Tibial nerve (tissue), 4 donors: ENCODE measurements around the gene TMEM9B. TPM values are rescaled to one million over a fixed set of nuclear protein-coding genes. Genes with fewer than 3 reads are reported as not detected.

ENCODE experiments used
- DNase-seq, 2 donors: peaks; one replicate each; pipeline ENCODE4 v3.0.0-alpha.2; 2019; ENCODE audit warnings: low spot score in 2 of 2
- H3K27ac ChIP-seq, 4 donors: fragments of 200-600 bp; sonication (generic) in 3 of 4; one replicate each; pipeline ENCODE4 v1.5.1; 2017 to 2019; ENCODE audit warnings: mild to moderate bottlenecking in 1 of 4
- H3K27me3 ChIP-seq, 2 donors: fragments of 200-600 bp; sonication (generic) in 1 of 2; one replicate each; pipeline versions ENCODE4 v1.5.1 to v1.6.0; 2017 to 2019
- H3K36me3 ChIP-seq, 3 donors: fragments of 200-600 bp; sonication (generic); one replicate each; pipeline ENCODE4 v1.5.1; 2018 to 2019
- H3K4me1 ChIP-seq, 4 donors: fragments of 200-600 bp; sonication (generic) in 3 of 4; one replicate each; pipeline ENCODE4 v1.5.1; 2017 to 2019
- H3K4me3 ChIP-seq, 4 donors: fragments of 200-600 bp; sonication (generic) in 3 of 4; one replicate each; pipeline ENCODE4 v1.5.1; 2017 to 2019; ENCODE audit warnings: mild to moderate bottlenecking in 1 of 4, moderate library complexity in 1 of 4
- H3K9me3 ChIP-seq, 4 donors: fragments of 200-600 bp; sonication (generic) in 3 of 4; one replicate each; pipeline ENCODE4 v1.5.1; 2017 to 2019
- CTCF ChIP-seq, 5 experiments: fragments of 200-600 bp in 3 of 5; fragments of 450-650 bp in 2 of 5; sonication (generic) in 3 of 5; IDR thresholded peaks; one replicate each; pipeline ENCODE4 v1.5.1; 2016 to 2019; ENCODE audit warnings: antibody characterized with exemption in 5 of 5, mild to moderate bottlenecking in 3 of 5, moderate library complexity in 2 of 5
- EP300 ChIP-seq, 2 donors: sonication (generic); formaldehyde crosslinking; IDR thresholded peaks; one replicate each; pipeline ENCODE4 v1.6.1; 2017; ENCODE audit warnings: antibody characterized with exemption in 2 of 2, mild to moderate bottlenecking in 1 of 2
- POLR2A ChIP-seq, 2 donors: fragments of 450-650 bp; IDR thresholded peaks; one replicate each; pipeline ENCODE4 v1.6.1; 2017; ENCODE audit warnings: antibody characterized with exemption in 2 of 2, mild to moderate bottlenecking in 2 of 2, moderate library complexity in 2 of 2
- WGBS, 2 donors: methylation state at CpG; one replicate each; pipeline ENCODE4 v1.1.5; 2018; 5-methylcytosine and 5-hydroxymethylcytosine counted together
- total RNA-seq, 4 donors: library from RNA; depleted of rRNA; stranded (reverse); fragments of >200 nt; gene quantifications; one replicate each; pipeline ENCODE4 v1.1.0, GENCODE V29; 2016

The TMEM9B gene
- total RNA-seq, 4 donors from 2014 or later: 48.0 to 57.0 (median 50.1) TPM

DNA sequence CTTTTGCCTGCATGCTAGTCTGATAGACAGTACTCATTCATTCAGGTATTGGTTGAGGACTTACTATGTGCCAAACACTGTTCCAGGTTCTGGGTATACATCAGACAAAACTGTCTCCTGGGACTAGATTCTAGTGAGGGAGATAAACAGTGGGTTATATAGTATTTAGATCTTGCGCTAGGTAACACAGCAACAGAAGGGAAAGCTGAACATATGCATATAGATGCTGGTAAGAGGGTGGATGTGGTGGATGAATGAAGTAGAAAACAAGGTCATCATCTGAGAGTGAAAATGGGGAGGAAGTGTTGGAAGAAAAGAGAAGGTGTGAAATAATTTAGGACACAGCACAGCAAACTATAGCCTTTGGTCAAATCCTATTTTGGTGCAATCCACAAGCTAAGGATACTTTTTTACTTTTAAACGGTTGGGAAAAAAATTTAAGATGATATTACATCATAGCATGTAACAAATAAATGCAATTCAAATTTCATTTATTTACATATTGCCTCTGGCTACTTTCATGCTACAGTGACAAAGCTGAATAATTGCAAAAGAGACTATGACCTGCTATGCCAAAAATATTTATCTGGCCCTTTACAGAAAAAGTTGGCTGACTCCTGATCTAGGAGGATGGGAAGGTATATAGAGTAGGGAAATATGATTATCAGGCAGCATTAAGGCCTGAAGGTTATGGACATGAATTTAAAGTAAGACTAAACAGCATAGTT lies 7.1 kb upstream of the TMEM9B start:
- 82 to 90% methylated on average over 2 of the region's 2 CpGs for WGBS, 2 donors
- Histone ChIP-seq H3K9me3 (no peaks in the 10 kb centered on the region), H3K27me3 (no peaks in the 10 kb centered on the region), H3K4me1 (no peaks in the 10 kb centered on the region), H3K4me3 (no peak overlapping the region), H3K36me3 (peaks cover 0 to 5% (median 0%) of the 10 kb centered on the region in 3 donors), H3K27ac (no peak overlapping the region)
- no peak for TF ChIP-seq EP300 (IDR thresholded peaks at IDR 0.05)
- TF ChIP-seq POLR2A (IDR thresholded peaks at IDR 0.05): no peak
- TF ChIP-seq CTCF (IDR thresholded peaks at IDR 0.05): no peak
- DNase-seq: no peak

DNA sequence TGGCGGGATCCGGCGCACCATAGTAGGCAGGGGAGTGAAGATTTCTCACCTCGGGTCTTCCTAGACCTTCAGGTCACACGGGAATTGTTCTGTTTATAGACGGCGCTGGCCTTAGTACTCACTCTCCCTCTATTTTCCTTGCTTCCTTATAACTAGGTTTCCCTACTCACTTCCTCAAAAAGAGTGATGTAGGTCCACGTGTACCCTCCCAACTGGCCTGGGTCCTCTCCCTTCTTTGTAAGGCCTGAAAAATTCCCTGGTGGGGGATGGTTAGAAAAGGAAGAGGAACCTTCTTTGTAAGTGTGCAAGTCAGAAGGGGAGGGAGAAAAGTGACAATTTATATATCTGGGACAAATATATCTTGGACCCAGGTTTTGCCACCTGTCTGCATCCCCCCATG lies 2.9 kb upstream of the TMEM9B start:
- Histone ChIP-seq H3K4me3 (no peak overlapping the region), H3K27me3 (no peaks in the 10 kb centered on the region), H3K9me3 (no peaks in the 10 kb centered on the region), H3K4me1 (peaks cover 0 to 28% (median 16%) of the 10 kb centered on the region in 4 donors), H3K27ac (no peak overlapping the region), H3K36me3 (peaks cover 0 to 5% (median 0%) of the 10 kb centered on the region in 3 donors)
- DNase-seq: no peak
- TF ChIP-seq CTCF (IDR thresholded peaks at IDR 0.05) (no peak), POLR2A (IDR thresholded peaks at IDR 0.05) (no peak), EP300 (IDR thresholded peaks at IDR 0.05) (no peak)
- WGBS, 2 donors: 71 to 80% methylated on average over 8 of the region's 8 CpGs

GRCh38 chr11:8963569-8964323 lies 496 bp downstream of the TMEM9B start:
- no peaks in the 10 kb centered on the region for H3K27me3 ChIP-seq
- no peaks in the 10 kb centered on the region for H3K9me3 ChIP-seq
- DNase-seq: peak in 1 of 2 donors; percentile 38
- TF ChIP-seq CTCF (IDR thresholded peaks at IDR 0.05) (no peak), POLR2A (IDR thresholded peaks at IDR 0.05) (no peak), EP300 (IDR thresholded peaks at IDR 0.05) (no peak)
- 4 to 7% methylated on average over 19 to 39 of the region's 39 CpGs for WGBS, 2 donors
- H3K4me3 ChIP-seq: peak overlapping the region; percentile 72 to 99 (median 87)
- peak overlapping the region; percentile 84 to 96 (median 94) for H3K27ac ChIP-seq
- H3K4me1 ChIP-seq: peaks cover 0 to 59% (median 23%) of the 10 kb centered on the region in 4 donors
- peaks cover 0 to 5% (median 0%) of the 10 kb centered on the region in 3 donors for H3K36me3 ChIP-seq

DNA sequence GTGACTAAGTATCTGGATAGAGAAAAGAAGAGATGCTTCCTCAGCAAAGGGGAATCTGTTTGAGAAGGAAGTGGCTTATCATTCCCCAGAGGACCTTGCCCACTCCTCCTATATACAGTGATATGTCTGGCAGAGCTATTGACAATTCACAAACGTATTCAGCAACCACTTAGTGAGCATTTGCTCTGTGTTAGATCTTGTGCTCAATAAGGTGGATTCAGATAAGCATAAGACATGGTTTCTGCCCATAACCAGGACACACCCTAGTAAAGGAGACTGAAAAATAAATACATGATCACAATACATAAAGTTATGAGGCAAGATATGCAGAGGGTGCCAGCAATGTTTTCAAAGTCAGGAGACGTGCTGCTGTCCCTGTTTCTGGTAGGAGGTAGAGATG lies 1.4 kb downstream of the TMEM9B start:
- WGBS, 2 donors: 19 to 22% methylated on average over 2 of the region's 2 CpGs
- Histone ChIP-seq H3K27ac (peak overlapping the region in 2 of 4 donors; percentile 94 to 96), H3K27me3 (no peaks in the 10 kb centered on the region), H3K9me3 (no peaks in the 10 kb centered on the region), H3K4me1 (peaks cover 0 to 61% (median 23%) of the 10 kb centered on the region in 4 donors), H3K4me3 (peak overlapping the region in 1 of 4 donors; percentile 82), H3K36me3 (peaks cover 0 to under 1% (median 0%) of the 10 kb centered on the region in 3 donors)
- no peak for TF ChIP-seq POLR2A (IDR thresholded peaks at IDR 0.05)
- no peak for DNase-seq

GRCh38 chr11:8961401-8961800 lies 2.8 kb downstream of the TMEM9B start:
- WGBS, 2 donors: 45 to 63% methylated on average over 2 of the region's 2 CpGs
- no peak overlapping the region for H3K4me3 ChIP-seq
- TF ChIP-seq EP300 (IDR thresholded peaks at IDR 0.05): no peak
- TF ChIP-seq POLR2A (IDR thresholded peaks at IDR 0.05): no peak
- TF ChIP-seq CTCF (IDR thresholded peaks at IDR 0.05): no peak
- H3K27ac ChIP-seq: no peak overlapping the region
- H3K9me3 ChIP-seq: no peaks in the 10 kb centered on the region
- H3K27me3 ChIP-seq: no peaks in the 10 kb centered on the region
- no peak for DNase-seq
- peaks cover 0 to 61% (median 23%) of the 10 kb centered on the region in 4 donors for H3K4me1 ChIP-seq
- peaks cover 0 to 6% (median 0%) of the 10 kb centered on the region in 3 donors for H3K36me3 ChIP-seq
